Esophagus squamous epithelium (tissue), 5 donors: Measurements from ENCODE around the gene UBR3. TPM values are rescaled to one million over a fixed set of nuclear protein-coding genes. Genes with fewer than 3 reads are reported as not detected.

Experiments
- DNase-seq: peaks from one replicate; lab custom pipeline; 2025; lab: John Stamatoyannopoulos, UW
- H3K27ac ChIP-seq, 4 donors: fragments of 200-600 bp; sonication (generic); one replicate each; pipeline ENCODE4 v1.5.1; 2016 to 2019; ENCODE audit warnings: mild to moderate bottlenecking in 1 of 4
- H3K27me3 ChIP-seq, 4 donors: fragments of 200-600 bp; sonication (generic); 1 replicate in 3 of 4; 2 replicates in 1 of 4; pipeline versions ENCODE4 v1.5.1 to v1.6.0; 2017 to 2021; ENCODE audit warnings: antibody characterized with exemption in 1 of 4
- H3K36me3 ChIP-seq, 3 donors: fragments of 200-600 bp; sonication (generic); one replicate each; pipeline ENCODE4 v1.5.1; 2016 to 2019
- H3K4me1 ChIP-seq, 3 donors: fragments of 200-600 bp; sonication (generic); one replicate each; pipeline ENCODE4 v1.5.1; 2017 to 2019
- H3K4me3 ChIP-seq, 4 donors: fragments of 200-600 bp; sonication (generic); 1 replicate in 3 of 4; 2 replicates in 1 of 4; pipeline ENCODE4 v1.5.1; 2016 to 2019; ENCODE audit warnings: mild to moderate bottlenecking in 2 of 4, moderate library complexity in 1 of 4
- H3K9me3 ChIP-seq, 3 donors: fragments of 200-600 bp; sonication (generic); one replicate each; pipeline ENCODE4 v1.5.1; 2016 to 2019
- POLR2A ChIP-seq, 4 donors: fragments of 450-650 bp; IDR thresholded peaks; one replicate each; pipeline ENCODE4 v1.6.1; 2017; ENCODE audit warnings: antibody characterized with exemption in 4 of 4, mild to moderate bottlenecking in 4 of 4, moderate library complexity in 3 of 4
- WGBS, 2 donors: methylation state at CpG; one replicate each; pipeline ENCODE4 v1.1.5; 2018; 5-methylcytosine and 5-hydroxymethylcytosine counted together
- intact Hi-C: fragments of 100-400 bp; cut with DNase I; formaldehyde crosslinking; loops from one replicate; pipeline ENCODE4 v1.15.0; 2022
- total RNA-seq, 4 donors: library from RNA; depleted of rRNA; stranded (reverse); fragments of >200 nt; gene quantifications; one replicate each; pipeline ENCODE4 v1.1.0, GENCODE V29; 2016
- TF ChIP-seq, protein P1 (sequence below), 6 experiments: fragments of 450-650 bp in 4 of 6; fragments of 200-600 bp in 2 of 6; sonication (generic) in 2 of 6; IDR thresholded peaks; one replicate each; pipeline ENCODE4 v1.5.1; 2016 to 2019; ENCODE audit warnings: antibody characterized with exemption in 6 of 6, mild to moderate bottlenecking in 4 of 6, moderate library complexity in 4 of 6
- donor health status: DM: yes; HTN: yes; CAD: no.

UBR3 gene
- total RNA-seq, 4 donors from 2014 or later, result 26.9 to 56.8 (median 43.2) TPM

DNA sequence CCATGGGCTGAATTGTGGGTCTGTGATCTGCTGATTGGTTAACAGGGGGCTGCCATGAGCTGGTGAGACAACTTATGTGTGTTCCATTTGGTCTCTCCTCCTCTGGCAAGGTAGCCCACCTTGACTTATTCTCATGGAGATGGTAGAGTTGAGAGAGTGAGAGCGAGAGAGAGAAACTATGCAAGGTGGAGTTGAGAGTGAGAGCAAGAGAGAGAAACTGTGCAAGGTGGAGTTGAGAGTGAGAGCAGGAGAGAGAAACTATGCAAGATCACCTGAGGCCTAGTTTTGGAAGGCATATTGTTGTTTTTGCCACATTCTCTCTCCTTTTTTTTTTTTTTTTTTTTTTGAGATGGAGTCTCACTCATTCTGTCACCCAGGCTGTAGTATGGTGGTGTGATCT lies 155.7 kb downstream of the UBR3 start:
- no peak overlapping the region for H3K4me3 ChIP-seq
- TF ChIP-seq, protein P1, sequence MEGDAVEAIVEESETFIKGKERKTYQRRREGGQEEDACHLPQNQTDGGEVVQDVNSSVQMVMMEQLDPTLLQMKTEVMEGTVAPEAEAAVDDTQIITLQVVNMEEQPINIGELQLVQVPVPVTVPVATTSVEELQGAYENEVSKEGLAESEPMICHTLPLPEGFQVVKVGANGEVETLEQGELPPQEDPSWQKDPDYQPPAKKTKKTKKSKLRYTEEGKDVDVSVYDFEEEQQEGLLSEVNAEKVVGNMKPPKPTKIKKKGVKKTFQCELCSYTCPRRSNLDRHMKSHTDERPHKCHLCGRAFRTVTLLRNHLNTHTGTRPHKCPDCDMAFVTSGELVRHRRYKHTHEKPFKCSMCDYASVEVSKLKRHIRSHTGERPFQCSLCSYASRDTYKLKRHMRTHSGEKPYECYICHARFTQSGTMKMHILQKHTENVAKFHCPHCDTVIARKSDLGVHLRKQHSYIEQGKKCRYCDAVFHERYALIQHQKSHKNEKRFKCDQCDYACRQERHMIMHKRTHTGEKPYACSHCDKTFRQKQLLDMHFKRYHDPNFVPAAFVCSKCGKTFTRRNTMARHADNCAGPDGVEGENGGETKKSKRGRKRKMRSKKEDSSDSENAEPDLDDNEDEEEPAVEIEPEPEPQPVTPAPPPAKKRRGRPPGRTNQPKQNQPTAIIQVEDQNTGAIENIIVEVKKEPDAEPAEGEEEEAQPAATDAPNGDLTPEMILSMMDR (IDR thresholded peaks at IDR 0.05), result no peak
- TF ChIP-seq POLR2A (IDR thresholded peaks at IDR 0.05), result no peak
- intact Hi-C loops, result no loop called here
- no peaks in the 10 kb centered on the region for H3K4me1 ChIP-seq
- peaks cover 0 to 38% (median 0%) of the 10 kb centered on the region in 3 donors for H3K36me3 ChIP-seq
- H3K27ac ChIP-seq, result no peak overlapping the region
- WGBS, 2 donors, result 0 to 33% methylated on average over 1 of the region's 1 CpG
- DNase-seq, result no peak
- H3K9me3 ChIP-seq, result no peaks in the 10 kb centered on the region
- H3K27me3 ChIP-seq, result no peaks in the 10 kb centered on the region

DNA sequence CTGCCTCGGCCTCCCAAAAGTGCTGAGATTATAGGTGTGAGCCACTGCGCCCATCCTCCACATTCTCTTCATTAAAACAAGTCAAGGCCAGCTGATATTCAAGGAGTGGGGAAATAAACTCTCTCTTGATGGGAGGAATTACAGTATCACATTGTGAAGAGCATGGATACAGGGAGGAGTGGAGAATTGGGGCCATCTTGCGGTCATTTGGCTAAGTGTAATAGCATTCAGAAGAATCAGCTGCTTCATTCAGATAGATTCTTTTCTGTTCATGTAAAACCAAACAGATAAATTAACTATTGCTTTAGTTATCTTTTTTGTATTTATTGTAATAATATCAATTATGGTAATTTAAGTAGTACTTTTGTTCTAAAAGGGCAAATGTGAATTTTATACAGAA lies 156.3 kb downstream of the UBR3 start:
- H3K36me3 ChIP-seq, result peaks cover 0 to 38% (median 0%) of the 10 kb centered on the region in 3 donors
- H3K27ac ChIP-seq, result no peak overlapping the region
- WGBS, 2 donors, result 89 to 99% methylated on average over 1 to 3 of the region's 3 CpGs
- no peak for DNase-seq
- no peak overlapping the region for H3K4me3 ChIP-seq
- H3K9me3 ChIP-seq, result no peaks in the 10 kb centered on the region
- H3K4me1 ChIP-seq, result no peaks in the 10 kb centered on the region
- H3K27me3 ChIP-seq, result no peaks in the 10 kb centered on the region
- TF ChIP-seq, protein P1 (IDR thresholded peaks at IDR 0.05), result no peak
- no peak for TF ChIP-seq POLR2A (IDR thresholded peaks at IDR 0.05)
- intact Hi-C loops, result no loop called here

DNA sequence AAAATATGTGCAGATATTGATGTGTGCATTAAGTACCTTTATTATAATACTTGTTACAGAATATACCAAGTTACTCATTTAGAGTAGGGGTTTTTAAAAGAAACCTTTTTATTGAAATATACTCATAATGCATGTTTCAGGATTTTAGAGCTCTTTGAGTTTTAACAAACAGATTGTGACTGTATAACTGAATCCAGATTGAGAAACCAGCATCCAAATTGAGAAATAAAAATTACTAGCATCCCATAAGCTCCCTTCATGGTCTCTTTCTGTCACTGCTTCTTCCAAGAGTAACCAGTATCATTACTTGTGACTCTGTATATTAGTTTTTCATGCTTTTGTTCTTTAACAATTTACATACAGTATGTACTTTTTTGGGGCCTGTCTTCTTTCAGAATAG lies 156.9 kb downstream of the UBR3 start:
- Histone ChIP-seq H3K4me1 (no peaks in the 10 kb centered on the region), H3K27ac (no peak overlapping the region), H3K36me3 (peaks cover 0 to 38% (median 0%) of the 10 kb centered on the region in 3 donors), H3K4me3 (no peak overlapping the region), H3K27me3 (no peaks in the 10 kb centered on the region), H3K9me3 (no peaks in the 10 kb centered on the region)
- TF ChIP-seq POLR2A (IDR thresholded peaks at IDR 0.05), result no peak
- TF ChIP-seq, protein P1 (IDR thresholded peaks at IDR 0.05), result no peak
- DNase-seq, result no peak
- intact Hi-C loops, result no loop called here

DNA sequence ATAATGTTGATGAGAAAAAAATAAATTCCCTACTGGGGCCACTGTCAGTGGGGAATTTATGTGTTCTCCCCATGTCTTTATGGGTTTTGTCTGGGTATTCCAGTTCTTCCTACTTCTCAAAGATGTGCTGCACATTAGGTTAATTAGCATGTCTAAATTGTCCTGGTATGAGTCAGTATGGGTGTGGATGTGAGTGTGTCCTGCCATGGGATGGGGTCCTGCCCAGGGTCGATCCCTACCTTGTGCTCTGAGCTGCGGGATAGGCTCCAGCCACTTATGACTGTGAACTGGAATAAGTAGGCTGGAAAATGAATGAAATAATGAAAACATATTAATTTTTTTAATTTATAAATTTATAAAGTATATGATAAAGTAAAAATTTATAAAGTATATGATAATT lies 167.5 kb downstream of the UBR3 start:
- no peak overlapping the region for H3K4me3 ChIP-seq

DNA sequence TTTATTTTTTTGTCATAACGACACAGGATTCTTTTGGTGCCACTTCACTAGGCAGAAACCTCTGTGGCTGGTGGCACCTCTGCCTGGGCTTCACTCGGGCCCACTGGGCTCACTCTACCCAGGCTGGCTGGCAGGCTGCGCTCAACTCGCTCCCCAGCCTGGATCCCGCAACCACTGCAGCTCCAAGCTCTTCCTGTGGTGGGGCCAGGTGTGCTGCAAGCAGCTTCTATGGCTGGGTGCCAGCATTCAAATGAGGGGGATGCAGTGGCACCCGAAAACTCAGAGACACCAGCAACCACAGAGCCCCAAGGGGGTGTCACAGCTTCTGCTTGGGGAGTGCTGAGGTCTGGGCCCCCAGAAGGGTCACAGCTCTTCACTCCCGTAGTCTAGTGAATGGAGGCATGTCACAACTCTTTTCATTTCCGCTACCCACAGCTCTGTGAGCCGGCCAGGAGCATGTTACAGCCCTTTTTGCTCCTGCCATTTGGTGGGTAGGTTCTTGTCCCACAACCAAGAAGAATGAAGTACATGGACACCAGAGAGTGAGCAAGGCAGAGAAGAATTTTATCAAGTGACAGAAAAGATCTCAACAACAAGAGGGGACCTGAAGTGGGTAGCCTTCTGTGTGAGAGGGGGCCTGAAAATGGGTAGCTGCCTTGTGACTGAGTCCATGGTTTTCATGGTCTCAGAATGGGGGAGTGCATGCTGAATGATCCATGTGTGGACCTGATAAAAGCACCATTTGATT lies 170.1 kb downstream of the UBR3 start:
- TF ChIP-seq, protein P1 (IDR thresholded peaks at IDR 0.05), result no peak
- TF ChIP-seq POLR2A (IDR thresholded peaks at IDR 0.05), result no peak
- H3K27me3 ChIP-seq, result no peaks in the 10 kb centered on the region
- H3K4me3 ChIP-seq, result no peak overlapping the region
- peaks cover 0 to 6% (median 4%) of the 10 kb centered on the region in 3 donors for H3K9me3 ChIP-seq
- peaks cover 0 to 61% (median 5%) of the 10 kb centered on the region in 3 donors for H3K36me3 ChIP-seq
- DNase-seq, result no peak
- intact Hi-C loops, result no loop called here
- WGBS, 2 donors, result 91 to 92% methylated on average over 3 to 9 of the region's 9 CpGs
- no peaks in the 10 kb centered on the region for H3K4me1 ChIP-seq
- H3K27ac ChIP-seq, result no peak overlapping the region

More for the DNA sequence above, 167.5 kb downstream of the UBR3 start:
- intact Hi-C loops, result no loop called here
- Histone ChIP-seq H3K4me1 (no peaks in the 10 kb centered on the region), H3K27ac (no peak overlapping the region), H3K9me3 (peaks cover 0 to 6% (median 4%) of the 10 kb centered on the region in 3 donors), H3K36me3 (peaks cover 0 to 58% (median 5%) of the 10 kb centered on the region in 3 donors), H3K27me3 (no peaks in the 10 kb centered on the region)
- 95 to 100% methylated on average over 2 of the region's 2 CpGs for WGBS, 2 donors
- TF ChIP-seq, protein P1 (IDR thresholded peaks at IDR 0.05), result no peak
- no peak for TF ChIP-seq POLR2A (IDR thresholded peaks at IDR 0.05)
- no peak for DNase-seq
